Nephron (organoid): Measurements from ENCODE around the gene PPP2R5C.

ENCODE experiments used
- H3K27ac Mint-ChIP-seq, 3 experiments: 2 replicates each; pipeline ENCODE4 v1.8.0; 2020; ENCODE audit warnings: mixed read lengths in 3 of 3, mild to moderate bottlenecking in 2 of 3, moderate library complexity in 1 of 3
- H3K27me3 Mint-ChIP-seq: 2 replicates; pipeline ENCODE4 v1.8.0; 2021; ENCODE audit warnings: low read depth, mild to moderate bottlenecking, moderate library complexity, mixed read lengths
- H3K36me3 Mint-ChIP-seq: 2 replicates; pipeline ENCODE4 v1.8.0; 2020; ENCODE audit warnings: low read depth, mixed read lengths
- H3K4me1 Mint-ChIP-seq: 2 replicates; pipeline ENCODE4 v1.8.0; 2020; ENCODE audit warnings: mixed read lengths
- H3K4me3 Mint-ChIP-seq, 3 experiments: 2 replicates each; pipeline ENCODE4 v1.8.0; 2020; ENCODE audit warnings: mild to moderate bottlenecking in 3 of 3, mixed read lengths in 3 of 3, moderate library complexity in 2 of 3
- H3K9me3 Mint-ChIP-seq: 2 replicates; pipeline ENCODE4 v1.8.0; 2020; ENCODE audit warnings: mixed read lengths
- TF ChIP-seq, protein P1 (sequence below), 3 experiments: fragments of 200-600 bp; sonication (generic); IDR thresholded peaks; one replicate each; pipeline ENCODE4 v1.5.0; 2021; ENCODE audit warnings: antibody characterized with exemption in 3 of 3; ENCODE audit not compliant: unreplicated experiment in 3 of 3

PPP2R5C gene

DNA sequence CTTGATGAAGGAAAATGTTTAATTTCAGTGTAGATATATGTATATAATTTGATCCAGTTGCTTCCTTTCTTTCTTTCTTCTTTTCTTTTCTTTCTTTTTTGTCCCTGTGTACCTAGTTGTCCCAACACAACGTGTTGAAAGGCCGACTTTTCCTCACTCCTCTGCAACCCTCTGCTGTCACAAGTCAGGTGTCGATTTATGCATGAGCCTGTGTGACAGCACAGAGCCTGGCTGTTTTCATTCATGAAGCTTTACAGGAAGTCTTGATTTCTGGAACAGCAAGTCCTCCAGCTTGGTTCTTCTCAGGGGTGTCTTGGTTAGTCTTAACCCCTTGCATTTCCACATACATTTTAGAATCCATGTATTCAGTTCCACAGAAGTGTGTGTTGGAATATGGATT is 88.1 kb downstream of the PPP2R5C start:
- H3K27ac Mint-ChIP-seq: no peak overlapping the region
- H3K4me3 Mint-ChIP-seq: no peak overlapping the region
- TF ChIP-seq, protein P1, sequence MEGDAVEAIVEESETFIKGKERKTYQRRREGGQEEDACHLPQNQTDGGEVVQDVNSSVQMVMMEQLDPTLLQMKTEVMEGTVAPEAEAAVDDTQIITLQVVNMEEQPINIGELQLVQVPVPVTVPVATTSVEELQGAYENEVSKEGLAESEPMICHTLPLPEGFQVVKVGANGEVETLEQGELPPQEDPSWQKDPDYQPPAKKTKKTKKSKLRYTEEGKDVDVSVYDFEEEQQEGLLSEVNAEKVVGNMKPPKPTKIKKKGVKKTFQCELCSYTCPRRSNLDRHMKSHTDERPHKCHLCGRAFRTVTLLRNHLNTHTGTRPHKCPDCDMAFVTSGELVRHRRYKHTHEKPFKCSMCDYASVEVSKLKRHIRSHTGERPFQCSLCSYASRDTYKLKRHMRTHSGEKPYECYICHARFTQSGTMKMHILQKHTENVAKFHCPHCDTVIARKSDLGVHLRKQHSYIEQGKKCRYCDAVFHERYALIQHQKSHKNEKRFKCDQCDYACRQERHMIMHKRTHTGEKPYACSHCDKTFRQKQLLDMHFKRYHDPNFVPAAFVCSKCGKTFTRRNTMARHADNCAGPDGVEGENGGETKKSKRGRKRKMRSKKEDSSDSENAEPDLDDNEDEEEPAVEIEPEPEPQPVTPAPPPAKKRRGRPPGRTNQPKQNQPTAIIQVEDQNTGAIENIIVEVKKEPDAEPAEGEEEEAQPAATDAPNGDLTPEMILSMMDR (IDR thresholded peaks at IDR 0.05; ENCODE audit: unreplicated experiment in 3 of 3): no peak
- H3K9me3 Mint-ChIP-seq: no peaks in the 10 kb centered on the region
- H3K36me3 Mint-ChIP-seq: peaks cover 9% of the 10 kb centered on the region
- no peaks in the 10 kb centered on the region for H3K27me3 Mint-ChIP-seq
- no peaks in the 10 kb centered on the region for H3K4me1 Mint-ChIP-seq

DNA sequence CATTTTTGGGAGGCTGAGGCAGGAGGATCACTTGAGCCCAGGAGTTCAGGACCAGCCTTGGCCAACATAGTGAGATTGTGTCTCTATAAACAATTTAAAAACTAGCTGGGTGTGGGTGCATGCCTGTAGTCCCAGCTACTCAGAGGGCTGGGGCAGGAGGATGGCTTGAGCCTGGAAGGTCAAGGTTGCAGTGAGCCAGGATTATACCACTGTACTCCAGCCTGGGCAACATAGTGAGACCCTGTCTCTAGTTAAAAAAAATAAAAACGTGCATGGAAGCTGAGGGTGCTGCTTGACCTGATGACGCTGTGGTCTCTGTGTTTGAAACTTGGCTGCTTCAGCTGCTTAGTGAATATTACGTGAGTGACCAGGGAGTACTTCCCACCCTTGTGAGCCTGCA is 89.7 kb downstream of the PPP2R5C start:
- TF ChIP-seq, protein P1 (IDR thresholded peaks at IDR 0.05; ENCODE audit: unreplicated experiment in 3 of 3): no peak
- Mint-ChIP-seq H3K27me3 (no peaks in the 10 kb centered on the region), H3K27ac (no peak overlapping the region), H3K36me3 (peaks cover 9% of the 10 kb centered on the region), H3K4me1 (no peaks in the 10 kb centered on the region), H3K4me3 (no peak overlapping the region), H3K9me3 (no peaks in the 10 kb centered on the region)

DNA sequence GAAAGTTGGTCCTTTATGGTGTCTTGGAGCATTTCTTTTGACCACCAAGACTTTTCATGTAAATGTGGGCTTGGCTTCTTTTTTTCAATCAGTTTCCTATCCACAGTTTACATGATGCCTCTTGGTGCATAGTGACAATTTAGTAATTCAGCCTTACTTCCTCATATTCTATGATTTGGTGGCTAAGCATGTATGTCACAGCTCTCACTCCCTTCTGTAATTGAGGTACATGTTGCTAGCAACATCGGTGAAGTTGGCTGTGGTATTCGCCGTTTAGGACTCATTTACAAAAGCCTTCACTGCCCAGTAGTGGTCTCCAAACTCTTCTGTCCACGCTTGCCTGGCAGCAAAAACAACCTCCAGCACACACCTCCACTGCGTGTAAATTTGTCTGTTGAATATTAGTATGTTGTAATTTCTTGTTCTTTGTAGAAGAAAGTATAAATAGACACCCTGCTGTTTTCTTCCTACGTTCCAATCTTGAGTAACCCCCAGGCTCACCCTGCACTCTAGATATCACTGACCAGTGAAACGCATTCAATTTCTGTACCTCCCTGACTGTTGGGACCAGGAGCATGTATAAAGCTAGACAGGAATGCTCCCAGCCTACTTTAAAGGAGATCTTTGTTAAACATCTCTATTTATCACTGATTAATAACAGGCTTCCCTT is 90.4 kb downstream of the PPP2R5C start:
- H3K9me3 Mint-ChIP-seq: no peaks in the 10 kb centered on the region
- H3K27ac Mint-ChIP-seq: no peak overlapping the region
- peaks cover 9% of the 10 kb centered on the region for H3K36me3 Mint-ChIP-seq
- no peaks in the 10 kb centered on the region for H3K4me1 Mint-ChIP-seq
- H3K27me3 Mint-ChIP-seq: no peaks in the 10 kb centered on the region
- TF ChIP-seq, protein P1 (IDR thresholded peaks at IDR 0.05; ENCODE audit: unreplicated experiment in 3 of 3): no peak
- H3K4me3 Mint-ChIP-seq: no peak overlapping the region

DNA sequence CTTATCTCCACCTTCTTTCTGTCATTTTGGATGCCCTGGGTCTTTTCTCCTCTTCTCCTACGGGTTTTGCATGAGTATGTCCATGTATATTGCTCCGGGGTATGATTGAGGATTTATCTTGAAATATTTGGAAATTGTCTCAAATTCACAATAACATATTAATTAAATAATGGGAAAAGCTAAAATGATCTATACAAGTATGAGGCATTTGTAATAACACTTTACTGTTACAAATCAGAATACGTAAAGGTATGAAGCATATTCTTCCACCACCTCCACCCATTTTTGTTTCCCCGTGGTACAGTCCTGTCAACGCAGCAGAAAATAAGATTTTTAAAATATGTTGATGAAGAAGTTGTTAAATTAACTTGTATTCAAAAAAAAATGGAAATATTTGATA is 91.3 kb downstream of the PPP2R5C start:
- Mint-ChIP-seq H3K4me3 (no peak overlapping the region), H3K4me1 (no peaks in the 10 kb centered on the region), H3K27me3 (no peaks in the 10 kb centered on the region), H3K27ac (no peak overlapping the region), H3K36me3 (peaks cover 15% of the 10 kb centered on the region), H3K9me3 (no peaks in the 10 kb centered on the region)
- TF ChIP-seq, protein P1 (IDR thresholded peaks at IDR 0.05; ENCODE audit: unreplicated experiment in 3 of 3): no peak

DNA sequence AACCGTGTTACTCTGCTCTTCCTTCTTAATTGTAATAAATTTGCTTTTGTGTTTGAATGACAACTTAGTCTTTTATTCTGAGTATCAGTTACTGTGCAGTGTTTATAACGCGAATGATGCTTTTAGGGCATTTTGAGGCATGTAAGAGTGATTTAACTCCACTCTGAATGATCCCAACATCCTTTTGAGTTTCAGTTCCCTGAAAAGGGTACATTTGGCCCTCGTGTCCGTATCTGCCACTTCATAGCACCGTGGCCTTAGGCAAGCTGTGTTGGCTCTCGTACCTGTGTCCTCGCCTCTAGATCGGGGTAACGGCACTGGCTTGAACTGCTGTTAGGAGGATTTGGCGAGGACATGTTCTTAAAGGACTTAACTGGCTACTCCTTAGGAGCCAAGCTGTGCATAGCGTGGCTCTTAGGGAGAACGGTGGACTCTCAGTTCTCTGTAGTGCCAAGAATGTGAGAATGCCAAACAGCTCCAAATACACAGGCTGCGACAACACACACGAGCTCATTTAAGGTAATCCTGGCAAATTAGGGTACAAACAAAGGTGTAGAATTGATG is 92.0 kb downstream of the PPP2R5C start:
- TF ChIP-seq, protein P1 (IDR thresholded peaks at IDR 0.05; ENCODE audit: unreplicated experiment in 3 of 3): no peak
- Mint-ChIP-seq H3K9me3 (no peaks in the 10 kb centered on the region), H3K27me3 (no peaks in the 10 kb centered on the region), H3K4me1 (no peaks in the 10 kb centered on the region), H3K4me3 (no peak overlapping the region), H3K27ac (no peak overlapping the region), H3K36me3 (peaks cover 17% of the 10 kb centered on the region)

DNA sequence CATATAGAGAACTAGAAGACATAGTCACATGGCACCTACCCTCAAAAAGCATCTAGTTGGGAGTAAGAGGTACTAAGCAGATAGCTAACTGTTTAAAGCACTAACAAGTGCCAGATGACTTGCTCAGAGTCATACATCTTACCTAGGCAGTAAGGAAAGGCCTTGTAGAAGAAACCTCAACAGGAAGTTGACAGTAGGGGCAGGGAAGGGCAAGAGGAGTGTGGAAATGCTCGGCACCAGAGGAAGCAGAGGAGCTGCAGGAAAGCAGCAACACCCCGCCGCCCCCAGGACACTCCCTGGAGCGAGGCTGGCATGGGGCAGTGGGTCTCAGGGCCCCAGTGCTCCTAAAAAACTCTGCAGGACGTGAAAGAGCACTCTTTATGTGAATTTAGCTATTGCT is 92.9 kb downstream of the PPP2R5C start:
- peaks cover 23% of the 10 kb centered on the region for H3K36me3 Mint-ChIP-seq
- H3K4me1 Mint-ChIP-seq: no peaks in the 10 kb centered on the region
- no peaks in the 10 kb centered on the region for H3K27me3 Mint-ChIP-seq
- no peak overlapping the region for H3K4me3 Mint-ChIP-seq
- TF ChIP-seq, protein P1 (IDR thresholded peaks at IDR 0.05; ENCODE audit: unreplicated experiment in 3 of 3): no peak
- H3K9me3 Mint-ChIP-seq: no peaks in the 10 kb centered on the region
- no peak overlapping the region for H3K27ac Mint-ChIP-seq
